A673 (cell line): ENCODE data around the gene COL5A1.

Source experiments
- CTCF ChIP-seq: fragments of 300-800, 200-600 bp; sonication (generic); conservative IDR thresholded peaks from 2 replicates; pipeline ENCODE4 v1.5.1; 2017; ENCODE audit warnings: low read depth, mild to moderate bottlenecking, antibody characterized with exemption, low read length, moderate library complexity, mixed read lengths
- EZH2 ChIP-seq: fragments of 200-600 bp; sonication (generic); IDR thresholded peaks from 2 replicates; pipeline ENCODE4 v1.6.1; 2017; ENCODE audit warnings: borderline replicate concordance, low read depth, mild to moderate bottlenecking, mixed read lengths, antibody characterized with exemption, low read length; ENCODE audit not compliant: poor library complexity, severe bottlenecking

GRCh38 chr9:134829356-134829937 lies 187.8 kb downstream of the COL5A1 start:
- TF ChIP-seq CTCF (no peak), EZH2 (no peak)
